ENCODE data around the gene BRPF1.

GRCh38 chr3:9697892-9698291 is 33.6 kb upstream of the BRPF1 start:
- TF ChIP-seq EZH2 (IDR thresholded peaks at IDR 0.05; ENCODE audit: insufficient read depth, poor library complexity, severe bottlenecking) (no peak), EZH2phosphoT487 (IDR thresholded peaks at IDR 0.05; ENCODE audit: insufficient read depth, low read depth) (no peak)

Data from GM23248 (cell line).